K562 (cell line): ENCODE measurements around the gene ARPC1A. TPM values are rescaled to one million over a fixed set of nuclear protein-coding genes. Genes with fewer than 3 reads are reported as not detected.

Experiments used
- ATF7 ChIP-seq: fragments of 450-650 bp; IDR thresholded peaks from 2 replicates; pipeline ENCODE4 v1.7.1; 2014; ENCODE audit warnings: mild to moderate bottlenecking, moderate library complexity
- HES1 ChIP-seq: fragments of 450-650 bp; IDR thresholded peaks from 2 replicates; pipeline ENCODE4 v1.6.1; 2016; ENCODE audit warnings: low read depth, mild to moderate bottlenecking, moderate library complexity
- MTA2 ChIP-seq: fragments of 450-650 bp; IDR thresholded peaks from 2 replicates; pipeline ENCODE4 v1.6.1; 2016; ENCODE audit warnings: low read depth
- MTF1 ChIP-seq: fragments of 250-450 bp; sonication (Bioruptor Pico); IDR thresholded peaks from 2 replicates; pipeline ENCODE4 v1.9.0; 2021; ENCODE audit warnings: moderate library complexity, mild to moderate bottlenecking, inconsistent platforms, borderline replicate concordance
- PCBP1 ChIP-seq: fragments of 200-400 bp; formaldehyde crosslinking; IDR thresholded peaks from 2 replicates; pipeline ENCODE4 v1.6.1; 2018; ENCODE audit warnings: mild to moderate bottlenecking, low read depth, low read length; ENCODE audit not compliant: poor library complexity, severe bottlenecking
- SLC30A9 ChIP-seq: fragments of 250-450 bp; sonication (Bioruptor Pico); IDR thresholded peaks from 2 replicates; pipeline ENCODE4 v1.8.0; 2022; ENCODE audit warnings: mild to moderate bottlenecking, moderate library complexity
- SMAD4 ChIP-seq: fragments of 250-450 bp; sonication (Bioruptor Pico); conservative IDR thresholded peaks from 2 replicates; pipeline ENCODE4 v1.8.0; 2021; ENCODE audit warnings: inconsistent platforms, mild to moderate bottlenecking, moderate library complexity
- SREBF1 ChIP-seq: fragments of 150-350 bp; IDR thresholded peaks from 2 replicates; pipeline ENCODE4 v1.6.1; 2014; ENCODE audit warnings: antibody characterized with exemption, low read depth, low read length, borderline replicate concordance
- ZC3H4 ChIP-seq: sonication (generic); formaldehyde crosslinking; IDR thresholded peaks from 2 replicates; pipeline ENCODE4 v1.9.0; 2021; ENCODE audit warnings: missing genetic modification reagents, borderline replicate concordance
- ZNF318 ChIP-seq, 2 experiments: fragments of 450-650 bp; IDR thresholded peaks; 2 replicates each; pipeline ENCODE4 v1.6.1; 2016; ENCODE audit warnings: mild to moderate bottlenecking in 2 of 2, borderline replicate concordance in 1 of 2, low read depth in 1 of 2, moderate library complexity in 1 of 2
- ZNF609 ChIP-seq: sonication (generic); formaldehyde crosslinking; IDR thresholded peaks from 2 replicates; pipeline ENCODE4 v1.8.1; 2023; ENCODE audit warnings: missing genetic modification reagents, mild to moderate bottlenecking, borderline replicate concordance
- polyA plus RNA-seq, 8 experiments: library from polyadenylated mRNA; depleted of rRNA in 4 of 8; stranded (reverse) in 5 of 8; unstranded in 3 of 8; fragments of >200 nt; fragmentation: Nextera tagmentation in 2 of 8; fragmentation: Illumina TruSeq in 1 of 8; extraction: Ambion mirVana in 2 of 8; extraction: Trizol in 1 of 8; gene quantifications; 2 replicates each; pipeline versions ENCODE4 v1.2.1 to v1.2.3, GENCODE V29; 2011 to 2014; ENCODE audit warnings: inconsistent platforms in 1 of 8, missing spikeins in 1 of 8
- total RNA-seq, 7 experiments: library from RNA; depleted of rRNA in 6 of 7; stranded (reverse); fragments of >200 nt in 6 of 7; fragmentation: Illumina TruSeq in 2 of 7; extraction: Trizol in 2 of 7; gene quantifications; 2 replicates each; pipeline versions ENCODE4 v1.2.1 to v1.2.3, GENCODE V29; 2011 to 2021; ENCODE audit warnings: low replicate concordance in 1 of 7

Gene ARPC1A
- total and polyA plus RNA-seq, 9 of the 15 experiments (the other 6 are each of a cell fraction or from before 2014, with no cell fraction given), result 39.5 to 151 (median 86.1) TPM

- TF ChIP-seq ZNF318 (IDR thresholded peaks at IDR 0.05; ENCODE audit: borderline replicate concordance in 1 of 2, low read depth in 1 of 2) (no peak), SLC30A9 (no peak), ATF7 (peak; percentile 99), ZNF609 (CRISPR knock-in tag) (peak; percentile 87; the same call in 1 of the 2 replicates), HES1 (no peak), MTA2 (no peak), SREBF1 (no peak), ZC3H4 (CRISPR knock-in tag) (no peak), PCBP1 (peak; percentile 80), SMAD4 (CRISPR knock-in tag) (peak; percentile 87), MTF1 (CRISPR knock-in tag) (no peak)
These were observed 82.9 kb downstream of the ARPC1A start, which contains the start of the genes BUD31 and PDAP1 (continued) for GRCh38 chr7:99408379-99409191.
